GM12801 (cell line): Measurements from ENCODE around the gene CYP4V2.

Experiments
- CTCF ChIP-seq: IDR thresholded peaks from one replicate; pipeline ENCODE4 v1.5.1; 2011; ENCODE audit warnings: control low read depth; ENCODE audit not compliant: insufficient read length; ENCODE audit errors: extremely low read depth

Gene CYP4V2

DNA sequence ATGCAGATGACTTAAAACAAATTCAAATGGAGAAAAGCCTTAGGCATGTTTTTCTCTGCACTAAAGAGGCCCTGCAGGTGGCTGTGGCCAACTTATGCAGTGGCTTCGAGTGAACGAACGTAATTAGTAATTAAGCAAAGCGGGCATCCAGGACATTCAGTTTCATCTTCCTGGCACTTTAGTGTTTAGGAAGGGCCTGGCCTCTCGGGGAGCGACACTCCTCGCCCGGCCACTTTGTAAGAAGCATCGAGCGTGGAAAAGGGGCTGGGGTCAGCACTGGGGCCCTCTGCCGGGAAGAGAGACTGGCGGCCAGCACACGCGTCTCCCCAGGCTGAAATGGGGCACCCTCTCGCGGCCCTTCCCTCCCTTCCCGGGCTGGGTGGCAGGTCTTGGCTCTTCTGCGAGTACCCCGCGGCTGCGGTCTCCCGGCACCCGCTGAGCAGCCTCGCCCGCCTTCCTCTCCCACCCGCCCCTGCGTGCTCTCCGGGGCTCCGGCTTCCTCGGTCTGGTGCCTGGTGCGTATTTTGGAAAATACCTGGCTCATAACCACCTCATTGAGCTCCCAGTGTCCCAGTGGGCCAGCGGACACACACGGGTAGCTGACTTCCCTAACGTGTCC is 677 bp upstream of the CYP4V2 start:
- TF ChIP-seq CTCF, result no peak

GRCh38 chr4:186192066-186192612 is 772 bp downstream of the CYP4V2 start:
- no peak for TF ChIP-seq CTCF

DNA sequence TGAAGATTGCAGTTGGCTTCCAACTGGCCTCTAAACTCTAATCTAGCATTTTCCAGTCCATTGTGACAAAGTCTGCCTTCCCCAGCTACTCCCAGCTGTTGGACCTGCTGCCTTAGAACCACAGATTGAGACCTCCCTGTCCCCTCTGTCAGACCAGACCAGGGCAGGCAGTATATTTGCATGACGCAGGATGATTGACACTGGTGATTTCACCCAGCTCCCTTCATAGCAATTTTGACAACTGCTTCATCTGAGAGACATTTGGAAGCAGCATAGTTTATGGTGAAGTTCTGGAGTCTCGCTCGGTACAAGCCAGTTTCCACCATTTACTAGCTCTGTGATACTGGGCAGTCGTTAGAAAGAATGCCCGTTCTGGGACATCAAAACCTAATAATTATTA is 2.5 kb downstream of the CYP4V2 start:
- TF ChIP-seq CTCF, result no peak

DNA sequence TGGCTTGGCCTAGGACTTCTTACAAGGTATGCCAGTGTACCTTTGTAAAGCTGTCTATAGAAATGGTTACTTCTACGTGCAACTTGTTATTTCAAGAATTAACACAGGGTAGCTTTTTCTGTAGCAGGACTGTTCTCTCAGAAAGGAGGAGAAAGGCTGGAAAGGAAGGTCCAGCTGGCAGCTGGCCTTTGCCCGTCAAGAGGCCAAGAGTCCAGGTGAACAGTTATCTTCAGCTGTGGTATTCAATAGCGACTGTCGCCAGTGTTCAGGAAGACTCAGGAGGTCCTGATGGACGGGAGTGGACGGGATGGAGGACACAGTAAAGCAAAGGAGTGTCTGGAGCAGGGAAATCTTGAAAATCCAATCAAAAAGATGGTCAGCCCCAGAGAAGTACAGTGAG is 4.7 kb downstream of the CYP4V2 start:
- no peak for TF ChIP-seq CTCF

- no peak for TF ChIP-seq CTCF
These were observed 9.1 kb downstream of the CYP4V2 start for GRCh38 chr4:186200516-186200915.

GRCh38 chr4:186201010-186201409 is 9.6 kb downstream of the CYP4V2 start:
- no peak for TF ChIP-seq CTCF

DNA sequence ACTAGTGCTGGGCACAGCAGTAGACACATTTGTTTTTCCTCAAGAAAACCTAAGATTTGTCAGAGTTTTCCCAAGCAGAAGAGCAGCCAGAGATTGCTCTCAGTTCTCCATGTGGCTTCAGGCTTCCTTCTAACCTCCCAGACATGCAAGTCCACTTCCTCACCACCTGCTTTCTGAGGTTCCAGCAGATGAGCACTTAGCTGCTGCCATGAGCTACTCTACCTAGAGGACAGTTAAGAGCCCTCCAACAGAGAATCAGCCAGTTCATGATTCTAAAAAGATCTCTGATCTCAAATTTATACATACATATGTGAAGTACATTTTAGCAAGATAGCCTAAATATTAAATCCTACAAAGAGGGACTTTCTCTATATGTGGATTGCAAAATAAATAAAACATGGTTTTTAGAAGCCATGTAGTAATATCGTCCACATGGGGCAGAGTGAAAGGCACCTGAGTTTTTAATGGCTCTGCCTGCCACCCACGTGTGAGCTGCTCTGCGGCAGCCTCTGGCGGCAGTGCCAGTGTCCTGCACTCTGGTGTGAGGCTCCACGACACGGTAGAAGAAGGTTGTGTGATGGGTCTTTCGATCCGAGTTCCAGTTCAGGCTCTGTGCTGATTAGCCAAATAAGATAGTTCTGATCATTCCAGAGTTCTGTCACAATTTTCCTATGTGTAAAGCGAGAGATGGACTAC is 10.3 kb downstream of the CYP4V2 start:
- TF ChIP-seq CTCF, result no peak
